Mesenchymal stem cell (in vitro differentiated cells and primary cell): ENCODE results near the gene SMYD2.

Experiments used
- DNase-seq: peaks from one replicate; pipeline ENCODE4 v3.0.0-alpha.2; 2013
- H2AFZ ChIP-seq: one replicate; pipeline ENCODE4 v1.6.1; 2013; ENCODE audit warnings: low read depth, mild to moderate bottlenecking, control low read depth, inconsistent platforms, low read length, moderate library complexity
- H2AK5ac ChIP-seq: 2 replicates; pipeline ENCODE4 v1.6.1; 2013; ENCODE audit warnings: low read length, moderate library complexity, mild to moderate bottlenecking, inconsistent platforms; ENCODE audit not compliant: severe bottlenecking
- H2BK120ac ChIP-seq: one replicate; pipeline ENCODE4 v1.6.1; 2013; ENCODE audit warnings: low read depth, mild to moderate bottlenecking, inconsistent platforms, low read length, moderate library complexity
- H2BK12ac ChIP-seq, 2 experiments: one replicate each; pipeline ENCODE4 v1.6.1; 2013; ENCODE audit warnings: inconsistent platforms in 2 of 2, low read length in 2 of 2, mild to moderate bottlenecking in 2 of 2, moderate library complexity in 2 of 2, control low read depth in 1 of 2
- H2BK15ac ChIP-seq: one replicate; pipeline ENCODE4 v1.6.1; 2013; ENCODE audit warnings: mild to moderate bottlenecking, low read depth, inconsistent platforms; ENCODE audit not compliant: poor library complexity, severe bottlenecking
- H2BK5ac ChIP-seq: 2 replicates; pipeline ENCODE4 v1.6.1; 2013; ENCODE audit warnings: low read depth, mild to moderate bottlenecking, low read length, control low read depth, inconsistent platforms; ENCODE audit not compliant: poor library complexity, severe bottlenecking
- H3K14ac ChIP-seq, 2 experiments: one replicate each; pipeline ENCODE4 v1.6.1; 2013; ENCODE audit warnings: inconsistent platforms in 2 of 2, low read length in 2 of 2, control low read depth in 1 of 2, mild to moderate bottlenecking in 1 of 2, moderate library complexity in 1 of 2
- H3K18ac ChIP-seq, 2 experiments: one replicate each; pipeline ENCODE4 v1.6.1; 2013; ENCODE audit warnings: inconsistent platforms in 2 of 2, low read length in 2 of 2, control low read depth in 1 of 2, low read depth in 1 of 2, mild to moderate bottlenecking in 1 of 2
- H3K23ac ChIP-seq, 2 experiments: one replicate each; pipeline ENCODE4 v1.6.1; 2013; ENCODE audit warnings: inconsistent platforms in 2 of 2, low read length in 2 of 2, mild to moderate bottlenecking in 2 of 2, moderate library complexity in 2 of 2, control low read depth in 1 of 2
- H3K27ac ChIP-seq: 2 replicates; pipeline ENCODE4 v1.5.1; 2013; ENCODE audit warnings: mild to moderate bottlenecking, moderate library complexity, low read length, control low read depth, inconsistent platforms; ENCODE audit not compliant: poor library complexity, severe bottlenecking
- H3K27me3 ChIP-seq, 2 experiments: 2 replicates each; pipeline versions ENCODE4 v1.6.1 to v1.7.0; 2013; ENCODE audit warnings: low read length in 2 of 2, mild to moderate bottlenecking in 2 of 2, moderate library complexity in 2 of 2, control low read depth in 1 of 2, inconsistent platforms in 1 of 2; ENCODE audit not compliant: control insufficient read depth in 1 of 2, insufficient read depth in 1 of 2
- H3K36me3 ChIP-seq, 2 experiments: 2 replicates each; pipeline versions ENCODE4 v1.6.1 to v1.7.0; 2013; ENCODE audit warnings: low read length in 2 of 2, control low read depth in 1 of 2, inconsistent platforms in 1 of 2, low read depth in 1 of 2, mild to moderate bottlenecking in 1 of 2; ENCODE audit not compliant: insufficient read depth in 2 of 2, control insufficient read depth in 1 of 2
- H3K4ac ChIP-seq, 2 experiments: one replicate each; pipeline ENCODE4 v1.6.1; 2013; ENCODE audit warnings: inconsistent platforms in 2 of 2, low read length in 2 of 2, mild to moderate bottlenecking in 2 of 2, moderate library complexity in 2 of 2, control low read depth in 1 of 2, low read depth in 1 of 2
- H3K4me1 ChIP-seq: 2 replicates; pipeline ENCODE4 v1.6.1; 2013; ENCODE audit warnings: low read depth, low read length, control low read depth; ENCODE audit not compliant: control insufficient read depth, insufficient read depth
- H3K4me2 ChIP-seq: 2 replicates; pipeline ENCODE4 v1.6.1; 2013; ENCODE audit warnings: low read length, mild to moderate bottlenecking, inconsistent platforms; ENCODE audit not compliant: poor library complexity, severe bottlenecking
- H3K4me3 ChIP-seq, 2 experiments: 2 replicates each; pipeline versions ENCODE4 v1.5.1 to v1.7.0; 2013; ENCODE audit warnings: low read length in 2 of 2, mild to moderate bottlenecking in 2 of 2, control low read depth in 1 of 2, low read depth in 1 of 2; ENCODE audit not compliant: insufficient read depth in 1 of 2
- H3K79me1 ChIP-seq: replicated peaks from 2 replicates; pipeline ENCODE4 v1.6.1; 2013; ENCODE audit warnings: mild to moderate bottlenecking, control low read depth, low read length, inconsistent platforms; ENCODE audit not compliant: poor library complexity, severe bottlenecking
- H3K9ac ChIP-seq: 2 replicates; pipeline ENCODE4 v1.7.0; 2013; ENCODE audit warnings: mild to moderate bottlenecking, low read length, moderate library complexity
- H3K9me3 ChIP-seq: 2 replicates; pipeline ENCODE4 v1.7.0; 2013; ENCODE audit warnings: mild to moderate bottlenecking, low read length; ENCODE audit not compliant: control insufficient read depth
- H4K8ac ChIP-seq: one replicate; pipeline ENCODE4 v1.6.1; 2013; ENCODE audit warnings: inconsistent platforms, mild to moderate bottlenecking, low read length, moderate library complexity
- H4K91ac ChIP-seq: one replicate; pipeline ENCODE4 v1.6.1; 2013; ENCODE audit warnings: mild to moderate bottlenecking, low read length, inconsistent platforms
- WGBS: methylation state at CpG from one replicate; pipeline ENCODE4 v1.1.7; 2013; ENCODE audit warnings: mixed read lengths; 5-methylcytosine and 5-hydroxymethylcytosine counted together

Gene SMYD2

DNA sequence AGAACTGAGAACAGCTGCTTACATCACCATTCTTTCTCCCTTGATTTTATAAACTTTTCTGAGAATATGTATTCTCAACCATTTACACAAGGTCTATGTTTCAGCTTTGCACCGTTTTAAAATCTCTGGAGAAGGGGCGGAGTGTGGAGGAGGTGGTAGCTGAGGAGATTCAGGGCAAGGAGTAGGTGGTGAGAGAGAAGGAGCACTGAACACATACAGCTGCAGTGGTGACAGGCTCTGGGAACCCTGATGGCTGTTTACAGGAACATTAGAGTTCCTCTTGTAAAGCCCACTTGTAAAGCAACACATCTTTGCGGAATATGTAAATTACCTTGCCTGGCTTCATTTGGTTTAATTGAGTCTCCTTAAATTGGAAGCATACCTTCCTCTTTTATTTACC, 89.7 kb downstream of the SMYD2 start:
- H3K27me3 ChIP-seq: no peaks in the 10 kb centered on the region
- no peaks in the 10 kb centered on the region for H3K9me3 ChIP-seq
- H3K4ac ChIP-seq: no peak overlapping the region
- no peak overlapping the region for H3K9ac ChIP-seq
- no peak for DNase-seq
- H4K8ac ChIP-seq: no peak overlapping the region
- H3K18ac ChIP-seq: no peak overlapping the region
- H3K23ac ChIP-seq: no peak overlapping the region
- H3K4me2 ChIP-seq: no peak overlapping the region
- no peak overlapping the region for H3K14ac ChIP-seq
- H3K79me1 ChIP-seq: peaks cover 11% of the 10 kb centered on the region
- no peak overlapping the region for H3K27ac ChIP-seq
- peaks cover 3% of the 10 kb centered on the region for H3K4me1 ChIP-seq
- H3K36me3 ChIP-seq: peaks cover 36 to 82% of the 10 kb centered on the region in 2 experiments
- no peak overlapping the region for H4K91ac ChIP-seq
- no peak overlapping the region for H2AK5ac ChIP-seq
- WGBS: 100% methylated on average over 3 of the region's 3 CpGs
- no peak overlapping the region for H2BK5ac ChIP-seq
- no peak overlapping the region for H3K4me3 ChIP-seq
- no peak overlapping the region for H2BK120ac ChIP-seq
- no peak overlapping the region for H2BK15ac ChIP-seq
- H2BK12ac ChIP-seq: no peak overlapping the region
- no peak overlapping the region for H2AFZ ChIP-seq

DNA sequence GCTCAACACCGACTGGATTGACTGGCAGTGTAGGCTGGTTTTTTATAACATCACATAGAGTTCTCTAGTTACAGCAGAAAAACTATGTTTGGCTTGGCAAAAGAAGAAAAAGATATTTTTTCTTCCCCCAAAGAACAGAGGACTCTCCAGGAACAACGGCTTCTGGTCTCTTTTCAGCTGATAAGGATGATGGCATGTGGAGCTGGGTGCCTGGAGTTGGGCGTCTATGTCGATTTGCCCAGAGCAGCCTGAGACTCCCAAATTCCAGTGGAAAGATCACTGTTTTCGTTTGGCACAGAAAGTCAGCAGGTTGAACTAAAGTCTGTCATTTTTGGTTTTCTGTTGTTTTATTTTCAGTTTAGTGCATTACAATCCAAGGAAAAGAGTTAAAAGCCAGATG, 91.1 kb downstream of the SMYD2 start:
- no peaks in the 10 kb centered on the region for H3K9me3 ChIP-seq
- H3K18ac ChIP-seq: no peak overlapping the region
- WGBS: 65% methylated on average over 4 of the region's 5 CpGs
- no peak overlapping the region for H2AFZ ChIP-seq
- H3K27ac ChIP-seq: peak overlapping the region; percentile 10
- H3K27me3 ChIP-seq: no peaks in the 10 kb centered on the region
- peaks cover 11% of the 10 kb centered on the region for H3K79me1 ChIP-seq
- peaks cover 42 to 89% of the 10 kb centered on the region in 2 experiments for H3K36me3 ChIP-seq
- no peak overlapping the region for H3K4ac ChIP-seq
- H3K4me1 ChIP-seq: peaks cover 3% of the 10 kb centered on the region
- no peak overlapping the region for H3K23ac ChIP-seq
- no peak overlapping the region for H2BK5ac ChIP-seq
- DNase-seq: no peak
- no peak overlapping the region for H3K9ac ChIP-seq
- no peak overlapping the region for H2BK12ac ChIP-seq
- H3K4me3 ChIP-seq: no peak overlapping the region
- no peak overlapping the region for H2BK120ac ChIP-seq
- no peak overlapping the region for H4K91ac ChIP-seq
- no peak overlapping the region for H3K4me2 ChIP-seq
- H2AK5ac ChIP-seq: no peak overlapping the region
- no peak overlapping the region for H4K8ac ChIP-seq
- no peak overlapping the region for H2BK15ac ChIP-seq
- H3K14ac ChIP-seq: no peak overlapping the region

DNA sequence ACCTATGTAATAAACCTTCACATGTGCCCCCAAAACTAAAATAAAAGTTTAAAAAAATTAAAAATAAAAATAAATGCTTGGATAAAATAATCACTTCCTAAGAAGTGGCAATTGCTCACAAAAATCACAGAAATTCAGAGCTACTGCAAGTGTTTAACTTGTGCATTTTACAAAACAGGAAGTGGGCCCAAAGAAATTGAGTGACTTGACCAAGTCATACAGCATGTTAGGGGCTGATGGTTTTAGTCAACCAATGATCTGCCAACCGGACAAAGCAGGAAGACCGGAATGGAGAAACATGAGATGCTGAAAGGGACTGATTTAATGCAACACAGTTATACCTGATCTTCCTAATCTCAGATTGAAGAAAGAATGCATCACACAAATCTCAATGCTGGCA, 96.5 kb downstream of the SMYD2 start:
- H2BK12ac ChIP-seq: peak overlapping the region in 1 of 2 experiments; percentile 40
- H2BK120ac ChIP-seq: peak overlapping the region; percentile 27
- peak overlapping the region; percentile 64 for H3K27ac ChIP-seq
- 100% methylated on average over 1 of the region's 2 CpGs for WGBS
- H3K18ac ChIP-seq: peak overlapping the region in 1 of 2 experiments; percentile 83
- H3K9me3 ChIP-seq: no peaks in the 10 kb centered on the region
- H3K9ac ChIP-seq: no peak overlapping the region
- no peak overlapping the region for H3K4ac ChIP-seq
- H2AFZ ChIP-seq: no peak overlapping the region
- no peak overlapping the region for H2BK5ac ChIP-seq
- no peak overlapping the region for H3K4me3 ChIP-seq
- no peak overlapping the region for H4K8ac ChIP-seq
- H3K36me3 ChIP-seq: peaks cover 27 to 89% of the 10 kb centered on the region in 2 experiments
- H2AK5ac ChIP-seq: peak overlapping the region; percentile 89
- peaks cover 13% of the 10 kb centered on the region for H3K4me1 ChIP-seq
- H3K14ac ChIP-seq: no peak overlapping the region
- no peak overlapping the region for H3K4me2 ChIP-seq
- H3K27me3 ChIP-seq: no peaks in the 10 kb centered on the region
- no peaks in the 10 kb centered on the region for H3K79me1 ChIP-seq
- H2BK15ac ChIP-seq: no peak overlapping the region
- H3K23ac ChIP-seq: no peak overlapping the region
- no peak for DNase-seq
- H4K91ac ChIP-seq: no peak overlapping the region

DNA sequence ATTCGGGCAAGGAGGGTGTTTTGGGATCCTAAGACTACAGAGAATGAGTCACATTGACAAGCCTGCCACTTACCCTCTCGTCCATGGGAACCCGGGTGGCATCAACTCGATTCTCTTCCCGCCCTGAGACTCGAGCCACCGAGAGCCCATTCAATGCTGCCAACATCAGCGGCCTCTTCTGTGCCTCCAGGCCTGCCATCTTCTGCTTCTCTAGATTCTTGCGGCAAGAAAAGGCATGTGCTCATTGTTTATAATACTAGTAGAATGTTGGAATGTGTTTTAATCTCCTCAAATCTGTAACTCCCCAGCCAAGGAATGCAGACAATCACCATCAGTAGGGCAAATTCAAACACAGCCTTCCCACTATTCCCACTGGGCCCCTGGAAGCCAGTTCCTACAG, 96.9 kb downstream of the SMYD2 start:
- Histone ChIP-seq H3K79me1 (no peaks in the 10 kb centered on the region), H4K8ac (no peak overlapping the region), H2AFZ (no peak overlapping the region), H2BK5ac (no peak overlapping the region), H2AK5ac (peak overlapping the region; percentile 89), H3K14ac (no peak overlapping the region), H3K9me3 (no peaks in the 10 kb centered on the region), H3K23ac (no peak overlapping the region), H4K91ac (no peak overlapping the region), H3K27me3 (no peaks in the 10 kb centered on the region), H3K4me3 (no peak overlapping the region), H2BK12ac (peak overlapping the region; percentile 39 to 40), H3K36me3 (peaks cover 24 to 90% of the 10 kb centered on the region in 2 experiments), H3K9ac (no peak overlapping the region), H2BK120ac (peak overlapping the region; percentile 27), H3K4me2 (no peak overlapping the region), H3K4me1 (peaks cover 12% of the 10 kb centered on the region), H3K4ac (no peak overlapping the region), H3K18ac (peak overlapping the region in 1 of 2 experiments; percentile 83), H3K27ac (peak overlapping the region; percentile 80), H2BK15ac (no peak overlapping the region)
- WGBS: 77% methylated on average over 8 of the region's 9 CpGs
- DNase-seq: peak; percentile 71
